ENCODE measurements around the gene GIT2. TPM values are rescaled to one million over a fixed set of nuclear protein-coding genes. Genes with fewer than 3 reads are reported as not detected.
"Not testable (repeated sequence)": the region's sequence is repeated elsewhere in the genome, so short reads cannot be mapped to it uniquely, and the experiment has no call there.

Gene GIT2
- total RNA-seq, 4 donors from 2014 or later, result 14.1 to 31.9 (median 21.0) TPM

GRCh38 chr12:109932878-109933503 is 63.2 kb downstream of the GIT2 start:
- Histone ChIP-seq H3K27ac (peak overlapping the region in 3 of 4 donors; percentile 20 to 63 (median 38)), H3K9me3 (no peaks in the 10 kb centered on the region), H3K4me3 (no peak overlapping the region), H3K4me1 (peaks cover 0 to 13% (median 0%) of the 10 kb centered on the region in 3 donors), H3K27me3 (no peaks in the 10 kb centered on the region), H3K36me3 (peaks cover 13 to 94% (median 24%) of the 10 kb centered on the region in 3 donors)
- intact Hi-C loops (cut with DNase I), result no loop called here
- TF ChIP-seq CTCF (IDR thresholded peaks at IDR 0.05), result no peak
- no peak for TF ChIP-seq POLR2A (IDR thresholded peaks at IDR 0.05)
- 68 to 73% methylated on average over 6 to 9 of the region's 14 CpGs for WGBS, 2 donors
- no peak for DNase-seq

GRCh38 chr12:109931143-109931542 is 65.0 kb downstream of the GIT2 start:
- no peak for DNase-seq
- no peak for TF ChIP-seq CTCF (IDR thresholded peaks at IDR 0.05)
- TF ChIP-seq POLR2A (IDR thresholded peaks at IDR 0.05), result no peak
- H3K9me3 ChIP-seq, result no peaks in the 10 kb centered on the region
- peaks cover 0 to 13% (median 0%) of the 10 kb centered on the region in 3 donors for H3K4me1 ChIP-seq
- no peaks in the 10 kb centered on the region for H3K27me3 ChIP-seq
- no peak overlapping the region for H3K4me3 ChIP-seq
- peaks cover 4 to 86% (median 23%) of the 10 kb centered on the region in 3 donors for H3K36me3 ChIP-seq
- WGBS, 2 donors, result 91% methylated on average over 5 of the region's 5 CpGs
- intact Hi-C loops (cut with DNase I), result no loop called here
- peak overlapping the region in 1 of 4 donors; percentile 63 for H3K27ac ChIP-seq

- H3K36me3 ChIP-seq, result peaks cover 4 to 81% (median 23%) of the 10 kb centered on the region in 3 donors
- H3K27ac ChIP-seq, result no peak overlapping the region
- H3K4me1 ChIP-seq, result peaks cover 0 to 13% (median 0%) of the 10 kb centered on the region in 3 donors
- H3K9me3 ChIP-seq, result no peaks in the 10 kb centered on the region
- DNase-seq, result no peak
- WGBS, 2 donors, result 73 to 81% methylated on average over 16 of the region's 16 CpGs
- intact Hi-C loops (cut with DNase I), result no loop called here
- no peak overlapping the region for H3K4me3 ChIP-seq
- TF ChIP-seq CTCF (IDR thresholded peaks at IDR 0.05) (no peak), POLR2A (IDR thresholded peaks at IDR 0.05) (no peak)
- no peaks in the 10 kb centered on the region for H3K27me3 ChIP-seq
Observed at GRCh38 chr12:109930028-109930800, 66.0 kb downstream of the GIT2 start.

- H3K9me3 ChIP-seq; intact Hi-C loops (cut with DNase I); H3K27ac ChIP-seq; H3K4me3 ChIP-seq; DNase-seq; H3K27me3 ChIP-seq: not testable (repeated sequence)
- 82 to 98% methylated on average over 13 to 14 of the region's 14 CpGs for WGBS, 2 donors
- peaks cover 0 to 13% (median 0%) of the 10 kb centered on the region in 3 donors for H3K4me1 ChIP-seq
- peaks cover 4 to 73% (median 22%) of the 10 kb centered on the region in 3 donors for H3K36me3 ChIP-seq
Observed at GRCh38 chr12:109929326-109929725, 66.8 kb downstream of the GIT2 start.

GRCh38 chr12:109928058-109928656 is 68.0 kb downstream of the GIT2 start:
- no peak for DNase-seq
- WGBS, 2 donors, result 92 to 95% methylated on average over 8 of the region's 12 CpGs
- no peak overlapping the region for H3K4me3 ChIP-seq
- intact Hi-C loops (cut with DNase I), result no loop called here
- H3K27me3 ChIP-seq, result no peaks in the 10 kb centered on the region
- H3K36me3 ChIP-seq, result peaks cover 4 to 61% (median 10%) of the 10 kb centered on the region in 3 donors
- H3K4me1 ChIP-seq, result peaks cover 0 to 7% (median 0%) of the 10 kb centered on the region in 3 donors
- H3K9me3 ChIP-seq, result no peaks in the 10 kb centered on the region
- TF ChIP-seq CTCF (IDR thresholded peaks at IDR 0.05) (no peak), POLR2A (IDR thresholded peaks at IDR 0.05) (no peak)
- no peak overlapping the region for H3K27ac ChIP-seq

Measured in esophagus squamous epithelium (tissue), 5 donors.